GM12801 (cell line): ENCODE results near the gene AGRN.

ENCODE experiments used
- TF ChIP-seq, protein P1 (sequence below): IDR thresholded peaks from one replicate; pipeline ENCODE4 v1.5.1; 2011; ENCODE audit warnings: control low read depth; ENCODE audit not compliant: insufficient read length; ENCODE audit errors: extremely low read depth

Gene AGRN

DNA sequence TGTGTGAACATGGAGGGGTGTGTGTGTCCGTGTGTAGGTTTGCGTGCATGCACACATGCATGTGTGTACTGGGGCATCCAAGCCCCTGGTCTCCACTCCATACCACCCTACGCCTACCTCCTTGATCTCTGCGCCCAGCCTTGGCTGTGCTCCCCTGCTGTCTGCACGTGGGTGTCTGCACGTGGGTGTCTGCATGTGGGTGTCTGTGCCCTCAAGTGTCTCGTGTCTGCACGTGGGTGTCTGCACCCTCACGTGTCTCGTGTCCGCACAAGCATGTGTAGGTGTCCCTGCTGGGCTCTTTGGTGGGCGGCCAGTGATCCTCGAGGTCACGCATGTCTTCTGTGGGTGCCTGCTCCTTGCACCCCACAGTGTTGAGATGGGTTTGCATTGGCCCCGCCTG, 33.1 kb downstream of the AGRN start:
- TF ChIP-seq, protein P1, sequence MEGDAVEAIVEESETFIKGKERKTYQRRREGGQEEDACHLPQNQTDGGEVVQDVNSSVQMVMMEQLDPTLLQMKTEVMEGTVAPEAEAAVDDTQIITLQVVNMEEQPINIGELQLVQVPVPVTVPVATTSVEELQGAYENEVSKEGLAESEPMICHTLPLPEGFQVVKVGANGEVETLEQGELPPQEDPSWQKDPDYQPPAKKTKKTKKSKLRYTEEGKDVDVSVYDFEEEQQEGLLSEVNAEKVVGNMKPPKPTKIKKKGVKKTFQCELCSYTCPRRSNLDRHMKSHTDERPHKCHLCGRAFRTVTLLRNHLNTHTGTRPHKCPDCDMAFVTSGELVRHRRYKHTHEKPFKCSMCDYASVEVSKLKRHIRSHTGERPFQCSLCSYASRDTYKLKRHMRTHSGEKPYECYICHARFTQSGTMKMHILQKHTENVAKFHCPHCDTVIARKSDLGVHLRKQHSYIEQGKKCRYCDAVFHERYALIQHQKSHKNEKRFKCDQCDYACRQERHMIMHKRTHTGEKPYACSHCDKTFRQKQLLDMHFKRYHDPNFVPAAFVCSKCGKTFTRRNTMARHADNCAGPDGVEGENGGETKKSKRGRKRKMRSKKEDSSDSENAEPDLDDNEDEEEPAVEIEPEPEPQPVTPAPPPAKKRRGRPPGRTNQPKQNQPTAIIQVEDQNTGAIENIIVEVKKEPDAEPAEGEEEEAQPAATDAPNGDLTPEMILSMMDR: no peak

DNA sequence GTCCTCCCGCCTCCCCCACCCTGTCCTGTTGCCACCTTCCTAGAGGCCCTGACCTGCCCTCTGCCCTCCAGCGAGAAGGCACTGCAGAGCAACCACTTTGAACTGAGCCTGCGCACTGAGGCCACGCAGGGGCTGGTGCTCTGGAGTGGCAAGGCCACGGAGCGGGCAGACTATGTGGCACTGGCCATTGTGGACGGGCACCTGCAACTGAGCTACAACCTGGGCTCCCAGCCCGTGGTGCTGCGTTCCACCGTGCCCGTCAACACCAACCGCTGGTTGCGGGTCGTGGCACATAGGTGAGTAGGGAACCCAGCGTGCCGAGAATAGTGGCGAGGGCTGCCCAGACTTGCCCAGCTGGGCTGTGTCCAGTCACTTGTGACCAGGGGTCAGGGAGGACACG, 33.8 kb downstream of the AGRN start:
- TF ChIP-seq, protein P1: no peak

DNA sequence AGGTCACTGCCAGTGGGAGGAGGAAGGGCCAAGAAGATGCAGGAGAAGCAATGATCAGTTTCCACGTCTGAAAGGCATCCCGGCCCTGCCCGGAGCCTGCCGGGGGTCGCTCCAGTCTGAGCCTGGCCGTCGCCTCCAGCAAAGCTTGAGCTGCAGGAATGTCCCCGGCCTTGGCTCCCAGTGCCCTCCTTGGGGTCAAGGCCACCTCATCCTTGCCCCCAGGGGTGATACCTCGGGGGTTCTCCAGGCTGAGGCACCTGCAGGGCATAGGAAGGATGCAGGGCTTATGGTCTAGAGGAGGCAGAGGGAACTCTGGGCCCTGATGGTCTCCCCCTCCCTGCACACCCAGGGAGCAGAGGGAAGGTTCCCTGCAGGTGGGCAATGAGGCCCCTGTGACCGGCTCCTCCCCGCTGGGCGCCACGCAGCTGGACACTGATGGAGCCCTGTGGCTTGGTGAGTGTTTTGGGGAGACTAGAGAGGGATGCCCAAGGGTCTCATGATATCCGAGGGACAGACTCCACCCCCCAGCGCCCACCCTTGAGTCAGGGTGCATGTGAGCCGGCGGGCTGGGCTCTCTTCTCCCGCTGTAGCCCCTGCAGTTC, 34.3 kb downstream of the AGRN start:
- TF ChIP-seq, protein P1: no peak

DNA sequence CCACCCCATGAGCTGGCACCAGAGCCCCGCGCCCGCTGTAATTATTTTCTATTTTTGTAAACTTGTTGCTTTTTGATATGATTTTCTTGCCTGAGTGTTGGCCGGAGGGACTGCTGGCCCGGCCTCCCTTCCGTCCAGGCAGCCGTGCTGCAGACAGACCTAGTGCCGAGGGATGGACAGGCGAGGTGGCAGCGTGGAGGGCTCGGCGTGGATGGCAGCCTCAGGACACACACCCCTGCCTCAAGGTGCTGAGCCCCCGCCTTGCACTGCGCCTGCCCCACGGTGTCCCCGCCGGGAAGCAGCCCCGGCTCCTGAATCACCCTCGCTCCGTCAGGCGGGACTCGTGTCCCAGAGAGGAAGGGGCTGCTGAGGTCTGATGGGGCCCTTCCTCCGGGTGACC, 35.1 kb downstream of the AGRN start:
- TF ChIP-seq, protein P1: no peak

DNA sequence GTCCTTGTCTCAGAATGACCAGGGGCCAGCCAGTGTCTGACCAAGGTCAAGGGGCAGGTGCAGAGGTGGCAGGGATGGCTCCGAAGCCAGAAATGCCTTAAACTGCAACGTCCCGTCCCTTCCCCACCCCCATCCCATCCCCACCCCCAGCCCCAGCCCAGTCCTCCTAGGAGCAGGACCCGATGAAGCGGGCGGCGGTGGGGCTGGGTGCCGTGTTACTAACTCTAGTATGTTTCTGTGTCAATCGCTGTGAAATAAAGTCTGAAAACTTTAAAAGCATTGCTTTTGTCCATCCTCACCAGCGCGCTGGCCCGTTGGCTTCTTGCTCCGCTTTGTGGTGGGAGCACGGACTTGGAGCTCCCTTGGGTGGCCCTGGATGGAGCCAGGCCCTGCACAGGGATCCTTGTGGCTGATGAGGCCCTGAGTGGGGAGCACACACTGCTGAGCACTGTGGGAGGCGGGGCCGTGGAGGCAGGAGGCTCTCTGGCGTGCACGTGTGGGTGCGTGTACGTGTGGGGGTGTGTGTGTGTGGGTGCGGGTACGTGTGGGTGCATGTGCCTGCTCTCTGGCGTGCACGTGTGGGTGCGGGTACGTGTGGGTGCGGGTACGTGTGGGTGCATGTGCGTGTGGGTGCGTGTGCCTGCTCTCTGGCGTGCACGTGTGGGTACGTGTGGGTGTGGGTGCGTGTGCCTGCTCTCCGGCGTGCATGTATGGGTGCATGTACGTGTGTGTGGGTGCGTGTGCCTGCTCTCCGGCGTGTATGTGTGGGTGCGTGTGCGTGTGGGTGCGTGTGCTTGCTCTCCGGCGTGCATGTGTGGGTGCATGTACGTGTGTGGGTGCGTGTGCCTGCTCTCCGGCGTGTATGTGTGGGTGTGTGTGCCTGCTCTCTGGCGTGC, 36.2 kb downstream of the AGRN start:
- TF ChIP-seq, protein P1: no peak

DNA sequence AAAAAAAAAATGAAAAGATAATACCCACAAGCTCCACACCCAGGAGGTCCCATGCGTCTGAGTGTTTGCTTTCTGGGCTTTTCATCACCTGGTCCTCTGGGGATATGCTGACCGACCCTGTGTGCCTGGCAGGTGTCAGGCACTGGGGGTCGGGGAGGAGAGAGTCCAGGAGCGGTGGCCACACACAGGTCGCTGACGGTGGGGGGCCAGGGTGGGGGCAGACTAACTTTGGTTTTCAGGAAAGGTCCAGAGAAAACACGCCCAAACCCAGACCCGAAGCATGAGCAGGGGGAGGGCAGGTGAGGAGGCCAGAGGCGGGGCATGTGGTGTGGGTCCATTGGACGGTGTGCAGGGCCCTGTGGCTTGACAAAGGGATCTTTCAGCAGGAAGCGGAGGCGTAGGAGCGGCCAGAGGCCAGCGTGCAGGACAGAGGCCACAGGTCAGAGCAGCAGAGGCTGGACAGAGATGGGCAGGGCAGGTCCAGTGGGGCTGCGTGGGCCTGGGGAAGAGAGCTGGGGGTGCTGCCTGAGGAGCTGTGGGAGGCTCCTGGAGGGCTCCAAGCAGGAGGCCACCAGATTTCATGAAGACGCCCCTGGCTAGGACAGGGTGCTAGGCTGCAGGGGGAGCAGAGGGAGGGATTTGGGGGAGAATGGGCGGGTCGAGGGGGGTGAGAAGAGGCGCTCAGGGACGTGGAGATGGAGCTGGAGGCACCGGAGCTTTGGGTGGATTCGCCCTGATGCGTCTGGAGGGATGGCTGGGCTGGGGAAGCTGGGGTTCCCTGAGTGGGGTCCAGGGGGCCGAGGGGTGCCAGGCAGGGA, 38.4 kb downstream of the AGRN start:
- TF ChIP-seq, protein P1: no peak

DNA sequence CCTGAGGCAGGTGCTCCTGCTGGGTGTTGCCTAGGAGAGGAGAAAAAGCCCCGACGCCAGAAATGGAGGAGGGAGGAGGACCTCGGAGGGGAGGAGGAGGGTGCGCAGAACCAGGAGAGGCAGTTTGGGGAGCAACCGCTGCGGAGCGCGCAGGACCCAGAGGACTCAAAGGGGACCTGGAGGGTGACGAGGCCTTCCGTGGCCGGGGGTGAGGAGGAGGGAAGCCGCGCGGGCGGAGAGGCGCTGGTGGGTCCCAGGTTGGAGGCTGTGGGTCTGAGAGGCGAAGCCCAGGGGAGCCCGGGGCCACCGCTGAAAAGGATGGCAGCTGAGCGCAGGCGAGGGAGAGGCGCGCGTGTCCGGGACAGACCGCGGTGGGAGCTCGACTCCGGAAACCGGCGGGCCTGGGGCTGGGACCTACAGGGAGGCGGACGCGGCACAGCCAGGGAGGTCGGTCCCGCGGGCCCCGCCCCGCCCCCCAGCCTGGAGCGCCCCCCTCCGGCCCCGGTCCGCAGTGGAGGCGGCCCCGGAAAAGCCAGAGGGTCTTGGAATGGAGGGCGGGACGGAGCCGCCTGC, 39.1 kb downstream of the AGRN start:
- TF ChIP-seq, protein P1: no peak
